NCI-H2196 treated with DMSO at 0.1 percent for 48 hours (cell line): ENCODE data around the gene FOLR2.
"Not testable (repeated sequence)": the region's sequence is repeated elsewhere in the genome, so short reads cannot be mapped to it uniquely, and the experiment has no call there.

ENCODE experiments used
- DNase-seq: peaks from one replicate; lab custom pipeline; 2025; ENCODE audit not compliant: unreplicated experiment; lab: John Stamatoyannopoulos, UW

FOLR2 gene

DNA sequence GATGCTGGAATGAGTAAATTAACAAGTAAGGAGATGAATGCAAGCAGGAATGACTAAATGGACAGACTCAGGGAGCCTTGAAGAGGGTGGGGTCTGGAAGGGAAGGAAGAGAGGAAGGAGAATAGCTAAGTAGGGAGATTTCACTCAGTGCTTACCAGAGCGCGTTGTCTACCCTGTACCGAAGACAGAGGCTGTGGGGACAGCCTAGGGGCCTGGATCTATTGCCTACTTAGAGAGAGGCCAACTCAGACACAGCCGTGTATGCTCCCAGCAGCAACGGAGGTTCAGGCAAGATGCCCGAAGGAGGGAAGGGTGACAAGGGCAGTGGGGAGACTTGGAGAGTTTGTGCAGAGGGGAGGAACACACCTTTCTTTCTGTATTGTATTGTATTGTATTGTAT, at the start of gene FOLR2:
Gene FOLR2 (plus strand): TSS at position 157 of the 400 bp plus-strand sequence. CDS start 1,791 bp downstream, outside the sequence.
- no peak for DNase-seq

DNA sequence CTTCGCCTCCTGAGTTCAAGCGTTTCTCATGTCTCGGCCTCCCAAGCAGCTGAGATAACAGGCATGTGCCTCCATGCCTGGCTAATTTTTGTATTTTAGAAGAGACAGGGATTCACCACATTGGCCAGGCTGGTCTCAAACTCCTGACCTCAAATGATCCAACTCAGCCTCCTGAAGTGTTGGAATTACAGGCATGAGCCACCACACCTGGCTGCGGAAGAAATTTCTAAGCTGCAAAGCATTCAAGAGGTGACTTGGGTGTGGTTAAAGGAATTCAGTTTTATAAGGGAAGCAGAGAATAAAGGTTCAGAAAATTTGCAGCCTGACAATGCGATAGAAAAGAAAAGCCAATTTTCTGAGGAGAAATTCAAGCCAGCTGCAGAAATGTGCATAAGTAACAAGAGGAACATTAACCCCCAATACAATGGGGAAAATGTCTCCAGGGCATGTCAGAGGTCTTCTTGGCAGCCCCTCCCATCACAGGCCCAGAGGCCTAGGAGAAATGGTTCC, 47.5 kb upstream of the FOLR2 start:
- DNase-seq = not testable (repeated sequence)

GRCh38 chr11:72169754-72170153, 46.8 kb upstream of the FOLR2 start:
- not testable (repeated sequence) for DNase-seq

- not testable (repeated sequence) for DNase-seq
Observed at GRCh38 chr11:72172043-72172442, 44.6 kb upstream of the FOLR2 start.

DNA sequence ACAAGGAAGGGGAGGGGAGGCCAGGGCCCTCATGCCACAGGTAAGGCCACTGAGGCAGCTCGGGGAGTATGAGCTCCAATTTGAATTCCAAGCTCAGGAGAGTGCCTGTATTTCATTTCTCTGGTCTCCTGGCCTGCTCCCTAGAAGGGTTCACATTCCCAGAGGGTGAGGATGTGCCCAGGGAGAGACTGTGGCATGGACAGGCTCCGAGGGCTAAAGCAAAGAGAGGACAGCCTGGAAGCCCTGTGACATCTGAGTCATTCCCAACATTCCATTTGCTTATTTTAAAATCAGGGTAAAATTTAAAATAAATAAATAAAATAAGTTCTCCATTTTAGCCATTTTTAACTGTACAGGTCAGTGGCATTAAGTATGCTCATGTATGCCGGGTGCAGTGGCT, 43.3 kb upstream of the FOLR2 start:
- no peak for DNase-seq

- no peak for DNase-seq
Observed at GRCh38 chr11:72174302-72175070, 42.1 kb upstream of the FOLR2 start.

DNA sequence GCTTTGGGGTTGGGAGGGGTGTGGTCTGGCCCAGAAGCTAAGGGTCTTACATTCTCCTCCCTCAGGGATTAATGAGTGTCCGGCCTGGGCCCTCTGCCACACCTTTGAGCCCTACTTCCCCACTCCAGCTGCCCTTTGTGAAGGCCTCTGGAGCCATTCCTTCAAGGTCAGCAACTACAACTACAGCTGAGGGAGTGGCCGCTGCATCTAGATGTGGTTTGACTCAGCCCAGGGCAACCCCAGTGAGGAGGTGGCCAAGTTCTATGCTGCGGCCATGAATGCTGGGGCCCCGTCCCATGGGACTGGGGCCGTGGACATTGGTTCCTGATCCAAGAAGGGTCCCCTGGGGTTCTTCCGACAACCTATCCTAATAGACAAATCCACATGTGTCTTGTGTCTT, 38.9 kb upstream of the FOLR2 start:
- no peak for DNase-seq

- DNase-seq = no peak
Observed at GRCh38 chr11:72179049-72179803, 37.4 kb upstream of the FOLR2 start.

DNA sequence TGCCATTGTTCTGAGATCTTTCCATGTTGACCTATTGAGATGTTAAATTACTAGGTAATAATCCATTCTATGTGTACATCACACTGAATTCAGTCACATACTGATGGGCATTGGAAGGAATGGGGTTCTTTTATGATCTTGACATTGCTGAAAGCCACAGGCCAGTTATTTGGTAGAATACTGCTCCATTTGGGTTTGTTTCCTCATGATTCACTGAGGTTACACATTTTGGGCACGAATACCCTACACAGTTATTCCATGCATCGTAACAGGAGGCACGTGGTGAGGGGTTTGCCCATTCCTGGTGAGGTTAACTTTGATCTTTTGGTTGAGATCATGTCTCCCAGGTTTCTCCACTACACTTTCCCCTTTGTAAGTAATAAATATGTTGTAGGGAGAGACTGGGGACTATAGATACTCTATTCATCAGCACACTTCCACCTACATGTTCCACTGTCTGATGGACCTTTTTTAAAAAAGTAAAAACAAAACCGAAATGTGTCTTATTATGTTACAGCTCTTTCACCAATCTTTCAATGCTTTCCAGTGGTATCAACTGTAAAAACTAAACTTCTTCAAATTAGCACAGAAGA, 36.7 kb upstream of the FOLR2 start:
- DNase-seq = no peak

- DNase-seq = not testable (repeated sequence)
Observed at GRCh38 chr11:72180892-72181552, 35.6 kb upstream of the FOLR2 start.

- not testable (repeated sequence) for DNase-seq
Observed at GRCh38 chr11:72181553-72181958, 35.0 kb upstream of the FOLR2 start.

DNA sequence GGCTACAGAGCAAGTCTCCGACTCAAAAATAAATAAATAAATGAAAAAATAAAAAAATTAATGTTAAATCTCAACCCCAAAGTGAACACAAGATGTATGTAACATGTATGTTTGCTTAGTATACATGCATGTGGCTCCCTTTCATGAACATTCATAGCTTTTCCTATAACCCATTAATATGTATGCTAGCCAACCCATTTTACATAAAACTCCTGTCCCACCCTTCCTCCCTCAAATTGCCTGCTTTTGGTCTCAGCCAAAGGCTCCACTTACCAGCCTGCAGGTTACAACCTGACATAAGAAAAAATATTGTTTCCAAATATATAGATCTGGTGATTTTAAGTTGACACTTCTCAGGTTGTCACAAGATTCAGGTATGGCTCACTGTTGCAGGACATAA, 28.3 kb upstream of the FOLR2 start:
- no peak for DNase-seq

GRCh38 chr11:72189455-72190250, 26.9 kb upstream of the FOLR2 start:
- DNase-seq = no peak

DNA sequence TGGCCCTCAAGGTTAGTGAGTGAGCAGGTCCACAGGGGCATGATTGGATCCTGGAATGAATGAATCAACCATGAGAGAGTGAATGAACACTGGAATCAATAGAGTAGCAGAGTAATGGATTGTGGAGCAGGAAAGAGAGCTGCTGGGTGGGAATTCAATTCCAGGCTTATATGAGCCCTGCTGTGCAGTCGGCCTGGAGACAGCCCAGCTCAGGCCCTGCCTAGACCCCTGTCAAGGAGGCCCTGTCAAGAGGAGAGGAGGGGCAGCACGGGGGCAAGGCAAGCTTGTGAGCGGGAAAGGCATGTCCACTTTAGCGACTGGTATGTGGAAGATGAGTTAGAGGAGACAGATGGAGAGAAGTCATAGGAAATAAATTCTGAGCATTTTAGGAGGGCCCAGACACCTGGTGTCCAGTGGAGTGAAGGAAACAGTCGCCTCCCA, 25.9 kb upstream of the FOLR2 start:
- no peak for DNase-seq

GRCh38 chr11:72191961-72192381, 24.6 kb upstream of the FOLR2 start, which contains the start of gene FOLR1:
FOLR1 (plus strand) TSS chr11:72192140; CDS start chr11:72192174, 34 bp downstream.
- DNase-seq = no peak

DNA sequence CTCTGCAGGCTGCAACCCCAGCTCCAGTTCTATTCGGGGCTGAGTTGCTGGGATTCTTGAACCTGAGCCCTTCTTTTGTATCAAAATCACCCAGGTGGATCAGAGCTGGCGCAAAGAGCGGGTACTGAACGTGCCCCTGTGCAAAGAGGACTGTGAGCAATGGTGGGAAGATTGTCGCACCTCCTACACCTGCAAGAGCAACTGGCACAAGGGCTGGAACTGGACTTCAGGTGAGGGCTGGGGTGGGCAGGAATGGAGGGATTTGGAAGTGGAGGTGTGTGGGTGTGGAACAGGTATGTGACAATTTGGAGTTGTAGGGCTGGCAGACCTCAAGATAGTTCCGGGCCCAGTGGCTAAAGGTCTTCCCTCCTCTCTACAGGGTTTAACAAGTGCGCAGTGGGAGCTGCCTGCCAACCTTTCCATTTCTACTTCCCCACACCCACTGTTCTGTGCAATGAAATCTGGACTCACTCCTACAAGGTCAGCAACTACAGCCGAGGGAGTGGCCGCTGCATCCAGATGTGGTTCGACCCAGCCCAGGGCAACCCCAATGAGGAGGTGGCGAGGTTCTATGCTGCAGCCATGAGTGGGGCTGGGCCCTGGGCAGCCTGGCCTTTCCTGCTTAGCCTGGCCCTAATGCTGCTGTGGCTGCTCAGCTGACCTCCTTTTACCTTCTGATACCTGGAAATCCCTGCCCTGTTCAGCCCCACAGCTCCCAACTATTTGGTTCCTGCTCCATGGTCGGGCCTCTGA, 20.9 kb upstream of the FOLR2 start:
- no peak for DNase-seq

DNA sequence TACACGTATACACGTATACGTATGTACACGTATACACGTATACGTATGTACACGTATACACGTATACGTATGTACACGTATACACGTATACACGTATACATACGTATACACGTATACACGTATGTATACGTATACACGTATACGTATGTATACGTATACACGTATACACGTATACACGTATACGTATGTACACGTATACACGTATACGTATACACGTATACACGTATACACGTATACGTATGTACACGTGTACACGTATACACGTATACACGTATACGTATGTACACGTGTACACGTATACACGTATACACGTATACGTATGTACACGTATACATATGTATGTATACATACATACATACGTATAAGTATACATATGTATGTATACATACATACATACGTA, 15.1 kb upstream of the FOLR2 start:
- not testable (repeated sequence) for DNase-seq

DNA sequence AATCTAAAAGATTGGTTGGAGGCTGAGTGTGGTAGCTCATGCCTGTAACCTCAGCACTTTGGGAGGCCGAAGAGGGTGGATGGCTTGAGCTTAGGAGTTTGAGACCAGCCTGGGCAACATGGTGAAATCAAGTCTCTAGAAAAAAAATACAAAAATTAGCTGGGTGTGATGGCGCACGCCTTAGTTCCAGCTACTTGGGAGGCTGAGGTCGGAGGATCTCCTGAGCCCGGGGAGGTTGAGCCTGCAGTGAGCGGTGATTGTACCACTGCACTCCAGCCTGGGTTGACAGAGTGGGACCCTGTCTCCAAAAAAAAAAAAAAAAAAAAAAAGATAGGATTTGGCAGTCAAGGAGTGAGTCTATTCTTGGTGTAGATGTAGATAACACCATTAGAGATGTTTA, 14.0 kb upstream of the FOLR2 start:
- no peak for DNase-seq

DNA sequence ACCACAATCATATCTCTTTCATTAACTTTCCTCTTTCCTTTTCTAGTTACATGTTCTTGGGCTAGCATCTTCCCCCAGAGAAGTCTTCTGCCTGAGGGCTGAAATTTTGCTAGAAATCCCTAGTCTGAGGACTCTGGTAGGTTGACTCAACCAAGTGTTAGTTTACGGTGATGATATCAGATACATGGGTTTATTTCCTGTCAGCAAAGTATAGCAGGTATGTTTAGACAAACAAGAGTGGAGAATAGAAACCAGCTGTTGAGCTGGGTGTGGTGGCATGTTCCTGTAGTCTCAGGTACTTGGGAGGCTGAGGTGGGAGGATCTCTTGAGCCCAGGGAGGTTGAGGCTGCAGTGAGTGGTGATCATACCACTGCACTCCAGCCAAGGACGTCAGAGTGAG, 13.4 kb upstream of the FOLR2 start:
- DNase-seq = no peak
